Body of pancreas (tissue), 4 donors: ENCODE measurements around the gene DMAC2. TPM values are rescaled to one million over a fixed set of nuclear protein-coding genes. Genes with fewer than 3 reads are reported as not detected.

ENCODE experiments used
- ATAC-seq: fragments of 150-250 bp; one replicate; pipeline ENCODE4 v1.9.1; 2016
- DNase-seq, 4 donors: peaks; one replicate each; pipeline ENCODE4 v3.0.0-alpha.2; 2019
- H3K27ac ChIP-seq, 4 donors: fragments of 200-600 bp; sonication (generic); 1 replicate in 3 of 4; 2 replicates in 1 of 4; pipeline versions ENCODE4 v1.5.1 to v1.6.1; 2016 to 2019; ENCODE audit warnings: mild to moderate bottlenecking in 1 of 4, mixed read lengths in 1 of 4, moderate library complexity in 1 of 4
- H3K27me3 ChIP-seq, 2 donors: fragments of 200-600 bp; sonication (generic); one replicate each; pipeline ENCODE4 v1.6.0; 2016; ENCODE audit warnings: mild to moderate bottlenecking in 1 of 2
- H3K36me3 ChIP-seq, 2 donors: fragments of 200-600 bp; sonication (generic); replicated peaks in 1 of 2; 2 replicates each; pipeline ENCODE4 v1.5.1; 2016; ENCODE audit warnings: low read depth in 2 of 2; ENCODE audit not compliant: insufficient read depth in 1 of 2
- H3K4me1 ChIP-seq: fragments of 200-600 bp; sonication (generic); one replicate; pipeline ENCODE4 v1.6.0; 2016
- H3K4me3 ChIP-seq, 2 donors: fragments of 200-600 bp; sonication (generic); 1 replicate in 1 of 2; 2 replicates in 1 of 2; pipeline ENCODE4 v1.5.1; 2016 to 2019
- H3K9me3 ChIP-seq, 3 donors: fragments of 200-600 bp; sonication (generic); 1 replicate in 2 of 3; 2 replicates in 1 of 3; pipeline ENCODE4 v1.5.1; 2016
- POLR2A ChIP-seq, 3 donors: fragments of 450-650 bp; IDR thresholded peaks; one replicate each; pipeline ENCODE4 v1.6.1; 2016; ENCODE audit warnings: antibody characterized with exemption in 3 of 3, mild to moderate bottlenecking in 2 of 3
- WGBS, 2 donors: methylation state at CpG; one replicate each; pipeline ENCODE4 v1.1.5; 2017; 5-methylcytosine and 5-hydroxymethylcytosine counted together
- intact Hi-C: fragments of 100-400 bp; cut with DNase I; formaldehyde crosslinking; loops from one replicate; pipeline ENCODE4 v1.15.1; 2023
- total RNA-seq, 2 donors: library from RNA; depleted of rRNA; stranded (reverse); fragments of >200 nt; gene quantifications; one replicate each; pipeline ENCODE4 v1.1.0, GENCODE V29; 2016
- TF ChIP-seq, protein P1 (sequence below), 7 experiments: fragments of 450-650 bp in 4 of 7; fragments of 200-600 bp in 3 of 7; sonication (generic) in 3 of 7; IDR thresholded peaks; one replicate each; pipeline ENCODE4 v1.5.1; 2016 to 2019; ENCODE audit warnings: antibody characterized with exemption in 7 of 7

Gene DMAC2
- total RNA-seq, 2 donors from 2014 or later: 13.5 to 45.5 TPM

DNA sequence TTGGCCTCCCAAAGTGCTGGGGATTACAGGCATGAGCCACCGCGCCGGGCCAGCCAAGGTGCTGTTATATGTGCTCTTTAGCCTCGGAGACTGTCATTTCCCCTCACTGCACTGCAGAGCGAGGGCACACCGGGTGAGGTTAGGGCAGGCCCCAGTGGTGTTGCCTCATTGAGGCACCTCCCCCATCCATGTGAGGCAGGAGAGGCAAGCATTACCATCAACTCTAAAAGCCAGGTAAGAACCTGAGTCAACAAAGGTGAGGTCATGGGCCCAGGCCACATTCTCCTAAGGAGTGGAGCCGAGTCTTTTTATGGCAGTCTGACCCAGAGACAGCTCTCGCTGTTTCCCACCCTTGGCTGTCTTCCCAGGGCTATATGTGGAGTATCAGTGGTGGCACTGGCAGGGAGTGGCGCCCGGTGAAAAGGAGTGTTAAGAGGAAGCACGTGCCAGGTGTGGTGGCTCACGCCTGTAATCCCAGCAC, 23.5 kb downstream of the DMAC2 start:
- WGBS, 2 donors: 89 to 96% methylated on average over 8 to 12 of the region's 12 CpGs
- no peak overlapping the region for H3K4me3 ChIP-seq
- peaks cover 9% of the 10 kb centered on the region for H3K4me1 ChIP-seq
- H3K27me3 ChIP-seq: no peaks in the 10 kb centered on the region
- TF ChIP-seq, protein P1, sequence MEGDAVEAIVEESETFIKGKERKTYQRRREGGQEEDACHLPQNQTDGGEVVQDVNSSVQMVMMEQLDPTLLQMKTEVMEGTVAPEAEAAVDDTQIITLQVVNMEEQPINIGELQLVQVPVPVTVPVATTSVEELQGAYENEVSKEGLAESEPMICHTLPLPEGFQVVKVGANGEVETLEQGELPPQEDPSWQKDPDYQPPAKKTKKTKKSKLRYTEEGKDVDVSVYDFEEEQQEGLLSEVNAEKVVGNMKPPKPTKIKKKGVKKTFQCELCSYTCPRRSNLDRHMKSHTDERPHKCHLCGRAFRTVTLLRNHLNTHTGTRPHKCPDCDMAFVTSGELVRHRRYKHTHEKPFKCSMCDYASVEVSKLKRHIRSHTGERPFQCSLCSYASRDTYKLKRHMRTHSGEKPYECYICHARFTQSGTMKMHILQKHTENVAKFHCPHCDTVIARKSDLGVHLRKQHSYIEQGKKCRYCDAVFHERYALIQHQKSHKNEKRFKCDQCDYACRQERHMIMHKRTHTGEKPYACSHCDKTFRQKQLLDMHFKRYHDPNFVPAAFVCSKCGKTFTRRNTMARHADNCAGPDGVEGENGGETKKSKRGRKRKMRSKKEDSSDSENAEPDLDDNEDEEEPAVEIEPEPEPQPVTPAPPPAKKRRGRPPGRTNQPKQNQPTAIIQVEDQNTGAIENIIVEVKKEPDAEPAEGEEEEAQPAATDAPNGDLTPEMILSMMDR (IDR thresholded peaks at IDR 0.05): no peak
- no peak for TF ChIP-seq POLR2A (IDR thresholded peaks at IDR 0.05)
- DNase-seq: no peak
- no peak overlapping the region for H3K27ac ChIP-seq
- no peak for ATAC-seq
- no peaks in the 10 kb centered on the region for H3K9me3 ChIP-seq
- H3K36me3 ChIP-seq: peaks cover 4 to 16% of the 10 kb centered on the region in 2 donors
- intact Hi-C loops: no loop called here

DNA sequence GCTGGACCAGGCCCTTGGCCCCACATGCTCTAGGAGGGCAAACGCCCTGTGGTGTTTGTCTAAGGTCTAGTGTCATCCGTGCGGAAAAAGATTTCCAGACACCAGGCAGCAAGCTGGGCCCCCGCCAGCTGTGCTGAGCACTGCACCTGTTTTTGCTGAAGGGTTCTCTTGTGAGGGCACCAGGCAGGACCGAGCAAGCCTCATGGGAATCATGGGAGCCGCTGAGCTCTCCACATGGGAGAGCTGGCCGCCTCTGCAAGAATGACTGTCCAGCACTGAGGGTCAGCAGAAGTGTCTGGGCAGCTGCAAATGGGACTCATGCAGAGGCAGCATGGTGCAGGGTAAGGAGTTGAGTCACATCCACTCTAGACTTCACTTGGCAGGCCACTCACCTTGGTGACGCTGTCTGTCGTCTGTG, 24.5 kb downstream of the DMAC2 start:
- DNase-seq (peak in 3 of 4 donors; percentile 31 to 55 (median 46)), ATAC-seq (no peak)
- 83 to 95% methylated on average over 2 to 9 of the region's 9 CpGs for WGBS, 2 donors
- intact Hi-C loops: no loop called here
- no peaks in the 10 kb centered on the region for H3K9me3 ChIP-seq
- no peak for TF ChIP-seq POLR2A (IDR thresholded peaks at IDR 0.05)
- H3K27me3 ChIP-seq: no peaks in the 10 kb centered on the region
- H3K4me3 ChIP-seq: no peak overlapping the region
- H3K4me1 ChIP-seq: peaks cover 18% of the 10 kb centered on the region
- no peak overlapping the region for H3K27ac ChIP-seq
- peaks cover 4 to 14% of the 10 kb centered on the region in 2 donors for H3K36me3 ChIP-seq

DNA sequence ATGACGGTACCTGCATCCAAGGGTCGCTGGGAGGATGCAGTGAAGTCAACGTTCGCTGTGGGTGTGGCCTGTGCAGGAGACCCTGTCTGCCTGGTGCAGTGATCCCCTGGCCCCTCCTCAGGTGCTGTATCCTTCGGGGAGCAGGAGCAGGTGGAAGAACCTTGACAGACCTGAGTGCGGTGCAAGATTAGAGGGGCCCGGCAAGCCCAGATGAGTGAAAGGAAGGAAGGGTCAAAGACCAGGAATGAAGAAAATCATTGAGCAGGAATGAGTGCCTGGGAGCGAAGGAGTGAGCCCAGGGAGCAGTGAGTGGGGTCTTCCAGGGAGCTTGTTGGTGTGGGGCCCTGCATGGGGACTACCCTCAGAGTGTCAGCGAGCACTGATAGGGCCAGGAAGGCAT, 25.3 kb downstream of the DMAC2 start:
- Histone ChIP-seq H3K9me3 (no peaks in the 10 kb centered on the region), H3K4me3 (no peak overlapping the region), H3K36me3 (peaks cover 4 to 14% of the 10 kb centered on the region in 2 donors), H3K27ac (no peak overlapping the region), H3K4me1 (peaks cover 25% of the 10 kb centered on the region), H3K27me3 (no peaks in the 10 kb centered on the region)
- intact Hi-C loops: no loop called here
- ATAC-seq (no peak), DNase-seq (no peak)
- 88 to 90% methylated on average over 9 of the region's 9 CpGs for WGBS, 2 donors
- TF ChIP-seq POLR2A (IDR thresholded peaks at IDR 0.05): no peak
- TF ChIP-seq, protein P1 (IDR thresholded peaks at IDR 0.05): no peak

DNA sequence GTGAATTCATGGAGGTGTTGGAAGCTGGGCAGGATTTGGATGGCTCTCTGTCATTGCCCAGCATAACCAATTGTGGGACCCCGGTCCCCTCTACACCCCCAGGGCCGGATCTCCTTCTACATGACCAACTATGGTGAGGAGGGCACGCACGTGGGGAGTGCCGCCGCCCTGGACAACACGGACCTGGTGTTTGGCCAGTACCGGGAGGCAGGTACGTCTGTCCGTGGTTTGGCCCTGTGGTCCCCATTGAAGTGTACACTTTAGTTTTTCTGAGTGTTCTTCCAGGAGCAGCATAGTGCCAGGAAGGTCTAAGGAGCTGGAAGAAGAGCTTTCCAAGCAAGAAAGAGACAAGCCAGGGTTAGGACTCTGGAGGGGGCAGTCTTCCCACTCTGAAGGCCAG, 25.8 kb downstream of the DMAC2 start:
- Histone ChIP-seq H3K36me3 (peaks cover 4 to 9% of the 10 kb centered on the region in 2 donors), H3K27me3 (no peaks in the 10 kb centered on the region), H3K27ac (no peak overlapping the region), H3K4me1 (peaks cover 30% of the 10 kb centered on the region), H3K9me3 (no peaks in the 10 kb centered on the region), H3K4me3 (no peak overlapping the region)
- intact Hi-C loops: no loop called here
- 90 to 92% methylated on average over 2 to 10 of the region's 10 CpGs for WGBS, 2 donors
- ATAC-seq (no peak), DNase-seq (no peak)
- TF ChIP-seq POLR2A (IDR thresholded peaks at IDR 0.05): no peak
- TF ChIP-seq, protein P1 (IDR thresholded peaks at IDR 0.05): no peak

DNA sequence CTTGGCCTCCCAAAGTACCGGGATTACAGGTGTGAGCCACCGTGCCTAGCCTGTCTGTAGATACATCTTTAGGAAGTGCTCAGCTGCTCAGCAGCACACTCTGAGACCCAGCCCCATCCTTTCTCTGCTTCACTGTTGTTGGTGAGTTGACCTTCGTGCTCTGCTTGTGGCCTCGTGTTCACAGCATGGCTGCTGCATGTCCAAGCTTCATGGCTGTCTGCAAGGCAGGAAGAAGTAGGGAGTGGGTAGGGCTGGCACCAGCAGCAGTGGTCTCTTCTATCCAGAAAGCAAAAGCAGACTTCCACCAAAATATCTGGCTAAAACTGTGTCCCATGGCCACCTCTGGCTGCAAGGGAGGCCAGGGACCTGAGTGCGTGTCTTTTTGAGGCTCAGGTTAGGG, 26.8 kb downstream of the DMAC2 start:
- DNase-seq (no peak), ATAC-seq (no peak)
- Histone ChIP-seq H3K9me3 (no peaks in the 10 kb centered on the region), H3K4me3 (no peak overlapping the region), H3K4me1 (peaks cover 37% of the 10 kb centered on the region), H3K27ac (no peak overlapping the region), H3K36me3 (peaks cover 4 to 7% of the 10 kb centered on the region in 2 donors), H3K27me3 (no peaks in the 10 kb centered on the region)
- intact Hi-C loops: no loop called here
- TF ChIP-seq, protein P1 (IDR thresholded peaks at IDR 0.05): no peak
- TF ChIP-seq POLR2A (IDR thresholded peaks at IDR 0.05): no peak
- 93 to 100% methylated on average over 4 to 5 of the region's 5 CpGs for WGBS, 2 donors
